SK-N-SH (cell line): Measurements from ENCODE around the gene UEVLD. TPM values are rescaled to one million over a fixed set of nuclear protein-coding genes. Genes with fewer than 3 reads are reported as not detected.

Source experiments
- CTCF ChIA-PET: fragments of 300-600, 350-600 bp; formaldehyde crosslinking; extraction: SDS; loops from one replicate; lab custom pipeline; 2021; lab: Yijun Ruan, JAX
- POLR2A ChIA-PET: fragments of 350-600 bp; sonication (Branson Sonifier 250); formaldehyde crosslinking; extraction: SDS; loops from one replicate; lab custom pipeline; 2020; ENCODE audit warnings: antibody characterized with exemption, inconsistent platforms; lab: Yijun Ruan, JAX
- DNase-seq: peaks from one replicate; pipeline ENCODE4 v3.0.0; 2012
- H2AFZ ChIP-seq: fragments of 200-600 bp; sonication (generic); 2 replicates; pipeline ENCODE4 v1.8.1; 2016; ENCODE audit warnings: antibody characterized with exemption, mild to moderate bottlenecking, low read depth
- H3F3A ChIP-seq: fragments of 200-600 bp; sonication (generic); replicated peaks from 2 replicates; pipeline ENCODE3; 2016; ENCODE audit warnings: antibody characterized with exemption, mild to moderate bottlenecking; ENCODE audit not compliant: insufficient read depth
- H3K27ac ChIP-seq, 2 experiments: fragments of 200-500 bp in 1 of 2; fragments of 200-600 bp in 1 of 2; sonication (Bioruptor generic) in 1 of 2; sonication (generic), shearing (Covaris generic) in 1 of 2; 2 replicates each; pipeline versions ENCODE4 v1.5.1 to v1.6.1; 2014 to 2016; ENCODE audit warnings: low read depth in 2 of 2, inconsistent platforms in 1 of 2, low read length in 1 of 2, mild to moderate bottlenecking in 1 of 2, mixed read lengths in 1 of 2
- H3K27me3 ChIP-seq: fragments of 200-600 bp; sonication (generic), shearing (Covaris generic); 2 replicates; pipeline ENCODE4 v1.6.1; 2016; ENCODE audit warnings: mixed run types; ENCODE audit not compliant: insufficient read depth
- H3K36me3 ChIP-seq, 2 experiments: fragments of 200-500 bp in 1 of 2; fragments of 200-600 bp in 1 of 2; sonication (Bioruptor generic) in 1 of 2; sonication (generic) in 1 of 2; replicated peaks in 1 of 2; 2 replicates each; pipeline versions ENCODE3 to v1.5.1; 2014 to 2016; ENCODE audit warnings: low read length in 1 of 2, mild to moderate bottlenecking in 1 of 2; ENCODE audit not compliant: insufficient read depth in 2 of 2, control insufficient read depth in 1 of 2
- H3K4me1 ChIP-seq, 2 experiments: fragments of 200-500 bp in 1 of 2; fragments of 200-600 bp in 1 of 2; sonication (Bioruptor generic) in 1 of 2; sonication (generic), shearing (Covaris generic) in 1 of 2; 2 replicates each; pipeline versions ENCODE4 v1.5.1 to v1.6.1; 2014 to 2016; ENCODE audit warnings: low read depth in 1 of 2, low read length in 1 of 2, mixed run types in 1 of 2; ENCODE audit not compliant: insufficient read depth in 2 of 2, control insufficient read depth in 1 of 2
- H3K4me2 ChIP-seq: fragments of 200-600 bp; sonication (generic), shearing (Covaris generic); 2 replicates; pipeline ENCODE4 v1.6.1; 2017; ENCODE audit warnings: mixed run types
- H3K4me3 ChIP-seq, 2 experiments: fragments of 200-500 bp in 1 of 2; fragments of 200-600 bp in 1 of 2; sonication (Bioruptor generic) in 1 of 2; sonication (generic), shearing (Covaris generic) in 1 of 2; 2 replicates each; pipeline versions ENCODE4 v1.5.1 to v1.8.1; 2014 to 2016; ENCODE audit warnings: low read depth in 2 of 2, inconsistent platforms in 1 of 2, low read length in 1 of 2, mild to moderate bottlenecking in 1 of 2, mixed read lengths in 1 of 2, moderate library complexity in 1 of 2
- H3K79me2 ChIP-seq: fragments of 200-600 bp; sonication (generic); 2 replicates; pipeline ENCODE4 v1.8.1; 2017; ENCODE audit warnings: mild to moderate bottlenecking; ENCODE audit not compliant: insufficient read depth
- H3K9ac ChIP-seq: fragments of 200-600 bp; sonication (generic); 2 replicates; pipeline ENCODE4 v1.6.1; 2017; ENCODE audit warnings: mixed run types
- H3K9me2 ChIP-seq: fragments of 200-600 bp; sonication (generic); 2 replicates; pipeline ENCODE4 v1.6.1; 2017; ENCODE audit warnings: mixed run types
- H3K9me3 ChIP-seq: fragments of 200-600 bp; sonication (generic); 2 replicates; pipeline ENCODE4 v1.6.1; 2017; ENCODE audit warnings: mixed run types, mild to moderate bottlenecking, moderate library complexity
- H4K20me1 ChIP-seq: fragments of 200-600 bp; sonication (generic); 2 replicates; pipeline ENCODE4 v1.6.1; 2017; ENCODE audit warnings: mild to moderate bottlenecking, mixed run types; ENCODE audit not compliant: insufficient read depth
- CTCF ChIP-seq: fragments of 200-600 bp; sonication (generic); IDR thresholded peaks from 2 replicates; pipeline ENCODE4 v1.6.1; 2017; ENCODE audit warnings: antibody characterized with exemption, mild to moderate bottlenecking, moderate library complexity
- GABPA ChIP-seq: IDR thresholded peaks from 2 replicates; pipeline ENCODE4 v1.4.0; 2012; ENCODE audit warnings: low read depth, mild to moderate bottlenecking
- JUND ChIP-seq: IDR thresholded peaks from 2 replicates; pipeline ENCODE4 v1.4.0; 2012
- NRF1 ChIP-seq: IDR thresholded peaks from 2 replicates; pipeline ENCODE4 v1.6.1; 2012; ENCODE audit warnings: low read depth, mild to moderate bottlenecking, low read length
- PBX3 ChIP-seq: IDR thresholded peaks from 2 replicates; pipeline ENCODE4; 2012
- REST ChIP-seq: IDR thresholded peaks from 2 replicates; pipeline ENCODE4 v1.6.1; 2012; ENCODE audit warnings: mild to moderate bottlenecking, low read depth, low read length, moderate library complexity
- TEAD4 ChIP-seq: IDR thresholded peaks from 2 replicates; pipeline ENCODE4 v1.4.0; 2012; ENCODE audit warnings: mild to moderate bottlenecking, borderline replicate concordance; ENCODE audit not compliant: insufficient read depth
- USF2 ChIP-seq: fragments of 150-350 bp; IDR thresholded peaks from 2 replicates; pipeline ENCODE4 v1.6.1; 2017; ENCODE audit warnings: antibody characterized with exemption, low read length, low read depth, borderline replicate concordance
- ZBTB33 ChIP-seq: IDR thresholded peaks from 2 replicates; pipeline ENCODE4 v1.4.0; 2012; ENCODE audit warnings: low read depth, borderline replicate concordance
- WGBS: methylation state at CpG from one replicate; pipeline ENCODE4 v1.1.6; 2017; ENCODE audit warnings: low lambda C conversion rate; 5-methylcytosine and 5-hydroxymethylcytosine counted together
- polyA plus RNA-seq, 3 experiments: library from polyadenylated mRNA; depleted of rRNA; stranded (reverse); fragments of >200 nt; gene quantifications; 2 replicates each; pipeline ENCODE4 v1.2.3, GENCODE V29; 2012

The UEVLD gene
- polyA plus RNA-seq, 1 of the 3 experiments (the other 2 are of a cell fraction) = 8.9 TPM

- no peaks in the 10 kb centered on the region for H3K9me3 ChIP-seq
- no peak overlapping the region for H3K27ac ChIP-seq
- ChIA-PET POLR2A (no interaction called here), CTCF (no interaction called here)
- peaks cover 36 to 50% of the 10 kb centered on the region in 2 experiments for H3K36me3 ChIP-seq
- no peaks in the 10 kb centered on the region for H3K27me3 ChIP-seq
- peaks cover 18% of the 10 kb centered on the region for H3F3A ChIP-seq
- no peak overlapping the region for H3K4me3 ChIP-seq
- H4K20me1 ChIP-seq = no peaks in the 10 kb centered on the region
- H3K9me2 ChIP-seq = no peaks in the 10 kb centered on the region
- H2AFZ ChIP-seq = no peak overlapping the region
- H3K9ac ChIP-seq = no peak overlapping the region
- H3K79me2 ChIP-seq = no peaks in the 10 kb centered on the region
- TF ChIP-seq PBX3 (no peak), USF2 (no peak), REST (no peak), NRF1 (no peak), GABPA (no peak), ZBTB33 (no peak), CTCF (no peak), TEAD4 (no peak), JUND (no peak)
- TF ChIP-seq, all 33 proteins: peak for 0
- Histone ChIP-seq H3K4me1 (no peaks in the 10 kb centered on the region), H3K4me2 (no peak overlapping the region)
- 57% methylated on average over 1 of the region's 1 CpG for WGBS
- no peak for DNase-seq
These were observed 52.3 kb downstream of the UEVLD start for GRCh38 chr11:18536209-18536608.
